ENCODE measurements around the gene TUBA4B.

DNA sequence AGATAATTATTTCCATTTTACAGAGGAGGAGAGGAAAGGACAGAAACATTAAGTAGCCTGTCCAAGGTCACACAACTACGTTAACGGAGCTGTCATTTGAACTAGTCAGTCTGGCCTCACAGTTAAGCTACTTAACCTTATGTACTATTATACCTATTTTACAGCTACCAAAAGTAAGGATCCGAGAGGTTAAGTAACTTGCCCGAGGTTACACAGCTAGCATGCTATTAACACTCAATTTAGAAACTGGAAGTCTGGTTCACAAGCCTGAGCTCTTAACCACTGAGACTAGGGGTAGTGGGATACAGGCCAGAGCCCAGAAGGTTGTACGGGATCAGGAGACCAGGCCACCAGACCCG, 8.3 kb upstream of the TUBA4B start:
- TF ChIP-seq EZH2 (IDR thresholded peaks at IDR 0.05; ENCODE audit: insufficient read depth, poor library complexity, severe bottlenecking) = no peak
- no peak for TF ChIP-seq EZH2phosphoT487 (IDR thresholded peaks at IDR 0.05; ENCODE audit: insufficient read depth, low read depth)

Data from GM23248 (cell line).